OCI-LY7 (cell line): ENCODE data around the gene IL20RA. TPM values are rescaled to one million over a fixed set of nuclear protein-coding genes. Genes with fewer than 3 reads are reported as not detected.

ENCODE experiments used
- BruUV-seq: library from RNA; stranded (reverse); fragments of 400-500 nt; replicated peaks from 2 replicates; lab custom pipeline; 2021; lab: Mats Ljungman, UMichigan
- CTCF ChIA-PET: fragments of 300-600 bp; sonication (Branson Sonifier 250); formaldehyde crosslinking; loops from one replicate; lab custom pipeline; 2022; ENCODE audit warnings: antibody characterized with exemption; ENCODE audit not compliant: unreplicated experiment; lab: Charles Lee
- POLR2A ChIA-PET: fragments of 300-600 bp; sonication (Branson Sonifier 250); formaldehyde crosslinking; loops from one replicate; lab custom pipeline; 2022; ENCODE audit warnings: antibody characterized with exemption; lab: Charles Lee
- DNase-seq: peaks from one replicate; pipeline ENCODE4 v3.0.0-alpha.2; 2015; ENCODE audit warnings: low spot score
- H2AFZ ChIP-seq: fragments of 200-600 bp; sonication (generic), shearing (Covaris generic); 2 replicates; pipeline ENCODE4 v1.6.1; 2014; ENCODE audit warnings: mild to moderate bottlenecking, antibody characterized with exemption, low read length, moderate library complexity
- H3K27ac ChIP-seq: fragments of 200-600 bp; sonication (generic); 2 replicates; pipeline ENCODE4 v1.5.1; 2014; ENCODE audit warnings: mixed run types, low read depth, mild to moderate bottlenecking, moderate library complexity, low read length, inconsistent platforms; ENCODE audit not compliant: poor library complexity, severe bottlenecking
- H3K36me3 ChIP-seq: fragments of 200-600 bp; sonication (generic); 2 replicates; pipeline ENCODE4 v1.6.1; 2014; ENCODE audit warnings: mild to moderate bottlenecking, antibody characterized with exemption, low read length, moderate library complexity, mixed read lengths; ENCODE audit not compliant: insufficient read depth
- H3K4me1 ChIP-seq: fragments of 200-600 bp; sonication (generic); 2 replicates; pipeline ENCODE4 v1.5.1; 2014; ENCODE audit warnings: mild to moderate bottlenecking, low read length; ENCODE audit not compliant: insufficient read depth, poor library complexity, severe bottlenecking
- H3K4me2 ChIP-seq: fragments of 200-600 bp; sonication (generic); 2 replicates; pipeline ENCODE4 v1.6.1; 2014; ENCODE audit warnings: mild to moderate bottlenecking, low read length
- H3K4me3 ChIP-seq: fragments of 200-600 bp; sonication (generic); 2 replicates; pipeline ENCODE4 v1.5.1; 2014; ENCODE audit warnings: mild to moderate bottlenecking, low read depth, low read length; ENCODE audit not compliant: poor library complexity, severe bottlenecking
- H3K79me2 ChIP-seq: fragments of 200-600 bp; sonication (generic); 2 replicates; pipeline ENCODE4 v1.6.1; 2016; ENCODE audit warnings: low read depth, mild to moderate bottlenecking, low read length, moderate library complexity, mixed read lengths; ENCODE audit not compliant: insufficient read depth
- H3K9me2 ChIP-seq: fragments of 200-600 bp; sonication (generic); 2 replicates; pipeline ENCODE4 v1.6.1; 2016; ENCODE audit warnings: mild to moderate bottlenecking, low read length, mixed read lengths; ENCODE audit not compliant: insufficient read depth
- H3K9me3 ChIP-seq: fragments of 200-600 bp; sonication (generic); 2 replicates; pipeline ENCODE4 v1.6.1; 2014; ENCODE audit warnings: mild to moderate bottlenecking, mixed run types, low read length, mixed read lengths
- H4K20me1 ChIP-seq: fragments of 200-600 bp; sonication (generic); 2 replicates; pipeline ENCODE4 v1.6.1; 2014; ENCODE audit warnings: mild to moderate bottlenecking, antibody characterized with exemption, low read length, moderate library complexity, mixed read lengths; ENCODE audit not compliant: insufficient read depth
- CTCF ChIP-seq: fragments of 200-600 bp; sonication (generic); conservative IDR thresholded peaks from 2 replicates; pipeline ENCODE4 v1.5.1; 2014; ENCODE audit warnings: mild to moderate bottlenecking, antibody characterized with exemption, low read length, moderate library complexity, mixed read lengths
- EZH2phosphoT487 ChIP-seq: fragments of 200-600 bp; sonication (generic); IDR thresholded peaks from 2 replicates; pipeline ENCODE4 v1.6.1; 2018; ENCODE audit warnings: low read depth, borderline replicate concordance, mild to moderate bottlenecking, mixed run types, antibody characterized with exemption, low read length, moderate library complexity, mixed read lengths
- intact Hi-C: fragments of 100-400 bp; cut with micrococcal nuclease; formaldehyde crosslinking; loops from one replicate; pipeline ENCODE4 v1.10.0; 2022; ENCODE audit not compliant: unreplicated experiment
- total RNA-seq, 2 experiments: library from RNA; depleted of rRNA in 1 of 2; stranded (reverse); fragments of >200 nt in 1 of 2; shearing (Covaris generic) in 1 of 2; gene quantifications; 2 replicates each; pipeline ENCODE4 v1.2.3, GENCODE V29; 2014 to 2022

Gene IL20RA
- total RNA-seq, 2 experiments from 2014 or later: not detected

GRCh38 chr6:137001977-137002302 lies 42.8 kb downstream of the IL20RA start:
- no TSS peak for BruUV-seq
- POLR2A ChIA-PET: no interaction called here

GRCh38 chr6:137001299-137001976 lies 43.3 kb downstream of the IL20RA start:
- no TSS peak for BruUV-seq
- no peaks in the 10 kb centered on the region for H3K4me1 ChIP-seq
- ChIA-PET CTCF (no interaction called here), POLR2A (no interaction called here)
- 0 out of 2 replicates have a peak, but pooled peaks cover 4% of the 10 kb centered on the region for H3K9me3 ChIP-seq
- no peak overlapping the region for H2AFZ ChIP-seq
- H3K36me3 ChIP-seq: no peaks in the 10 kb centered on the region
- H3K4me2 ChIP-seq: no peak overlapping the region
- no peaks in the 10 kb centered on the region for H3K79me2 ChIP-seq
- H3K4me3 ChIP-seq: no peak overlapping the region
- no peaks in the 10 kb centered on the region for H3K9me2 ChIP-seq
- H4K20me1 ChIP-seq: no peaks in the 10 kb centered on the region
- DNase-seq: no peak
- no peak overlapping the region for H3K27ac ChIP-seq
- intact Hi-C loops: no loop called here
- TF ChIP-seq EZH2phosphoT487 (no peak), CTCF (no peak)

More at GRCh38 chr6:137001977-137002302, 42.8 kb downstream of the IL20RA start:
- no peak for DNase-seq
- no peak overlapping the region for H3K27ac ChIP-seq
- no peaks in the 10 kb centered on the region for H3K79me2 ChIP-seq
- H3K9me2 ChIP-seq: no peaks in the 10 kb centered on the region
- H3K4me1 ChIP-seq: no peaks in the 10 kb centered on the region
- H4K20me1 ChIP-seq: no peaks in the 10 kb centered on the region
- no peak overlapping the region for H2AFZ ChIP-seq
- H3K9me3 ChIP-seq: 0 out of 2 replicates have a peak, but pooled peaks cover 4% of the 10 kb centered on the region
- CTCF ChIA-PET: no interaction called here
- H3K36me3 ChIP-seq: no peaks in the 10 kb centered on the region
- H3K4me2 ChIP-seq: no peak overlapping the region
- no peak for TF ChIP-seq CTCF
- TF ChIP-seq EZH2phosphoT487: no peak
- intact Hi-C loops: no loop called here
- H3K4me3 ChIP-seq: no peak overlapping the region

DNA sequence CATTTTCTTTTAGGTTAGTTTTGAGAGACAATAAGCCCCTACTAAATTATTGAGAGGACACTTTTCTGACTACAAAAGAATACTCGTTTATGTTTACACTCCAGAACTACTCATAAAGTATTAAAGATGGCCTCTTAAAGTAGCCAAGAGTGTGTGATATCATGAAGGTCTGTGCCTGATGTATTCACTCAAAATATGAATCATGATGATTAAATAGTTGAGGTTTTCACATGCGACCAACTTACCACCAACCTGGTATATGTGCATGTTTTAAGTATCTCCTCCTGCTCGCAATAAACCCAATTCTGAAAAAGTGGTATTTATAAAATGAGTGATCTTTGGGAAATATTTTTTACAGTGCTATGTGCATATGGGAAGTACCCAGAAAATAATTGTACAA lies 43.9 kb downstream of the IL20RA start:
- no peak overlapping the region for H3K4me2 ChIP-seq

More for the DNA sequence above, 43.9 kb downstream of the IL20RA start:
- ChIA-PET CTCF (no interaction called here), POLR2A (no interaction called here)
- Histone ChIP-seq H3K36me3 (no peaks in the 10 kb centered on the region), H3K4me3 (no peak overlapping the region), H4K20me1 (no peaks in the 10 kb centered on the region), H3K27ac (no peak overlapping the region), H2AFZ (no peak overlapping the region), H3K9me3 (0 out of 2 replicates have a peak, but pooled peaks cover 4% of the 10 kb centered on the region), H3K79me2 (no peaks in the 10 kb centered on the region), H3K9me2 (no peaks in the 10 kb centered on the region), H3K4me1 (no peaks in the 10 kb centered on the region)
- DNase-seq: no peak
- TF ChIP-seq EZH2phosphoT487: no peak
- no peak for TF ChIP-seq CTCF
- intact Hi-C loops: no loop called here
- no TSS peak for BruUV-seq
